Progenitor cell of endocrine pancreas (in vitro differentiated cells): ENCODE data around the gene USP48. TPM values are rescaled to one million over a fixed set of nuclear protein-coding genes. Genes with fewer than 3 reads are reported as not detected.

Experiments used
- DNase-seq: peaks from one replicate; pipeline ENCODE4 v3.0.0; 2021; ENCODE audit warnings: low spot score; ENCODE audit not compliant: unreplicated experiment
- H3K27ac Mint-ChIP-seq: 2 replicates; pipeline ENCODE4 v1.8.0; 2021; ENCODE audit warnings: mild to moderate bottlenecking, moderate library complexity, mixed read lengths
- H3K27me3 Mint-ChIP-seq: 2 replicates; pipeline ENCODE4 v1.8.0; 2021; ENCODE audit warnings: mixed read lengths
- H3K36me3 Mint-ChIP-seq: 2 replicates; pipeline ENCODE4 v1.8.0; 2022; ENCODE audit warnings: mixed read lengths; ENCODE audit not compliant: insufficient read depth
- H3K4me1 Mint-ChIP-seq: 2 replicates; pipeline ENCODE4 v1.8.0; 2021; ENCODE audit warnings: low read depth, mixed read lengths
- H3K4me3 Mint-ChIP-seq: 2 replicates; pipeline ENCODE4 v1.8.0; 2021; ENCODE audit warnings: low read depth, mild to moderate bottlenecking, moderate library complexity, mixed read lengths
- H3K9me3 Mint-ChIP-seq: 2 replicates; pipeline ENCODE4 v1.8.0; 2021; ENCODE audit warnings: low read depth, mixed read lengths
- CTCF ChIP-seq: fragments of 200-600 bp; sonication (generic); IDR thresholded peaks from one replicate; pipeline ENCODE4 v1.5.0; 2021; ENCODE audit warnings: antibody characterized with exemption, mild to moderate bottlenecking; ENCODE audit not compliant: unreplicated experiment
- total RNA-seq: library from RNA; stranded (reverse); gene quantifications from 2 replicates; pipeline ENCODE4 v1.2.1, GENCODE V29; 2021

The USP48 gene
- total RNA-seq, 1 donor from 2014 or later, result 77.3 TPM

- DNase-seq, result no peak
- Mint-ChIP-seq H3K36me3 (peaks cover 4% of the 10 kb centered on the region), H3K4me3 (no peak overlapping the region), H3K9me3 (no peaks in the 10 kb centered on the region), H3K4me1 (no peaks in the 10 kb centered on the region), H3K27me3 (no peaks in the 10 kb centered on the region), H3K27ac (no peak overlapping the region)
- no peak for TF ChIP-seq CTCF
These were observed 40.4 kb downstream of the USP48 start for GRCh38 chr1:21742578-21742977.

- H3K4me1 Mint-ChIP-seq, result no peaks in the 10 kb centered on the region
- no peaks in the 10 kb centered on the region for H3K9me3 Mint-ChIP-seq
- no peak for TF ChIP-seq CTCF
- H3K36me3 Mint-ChIP-seq, result peaks cover 6% of the 10 kb centered on the region
- H3K27me3 Mint-ChIP-seq, result no peaks in the 10 kb centered on the region
- no peak overlapping the region for H3K4me3 Mint-ChIP-seq
- H3K27ac Mint-ChIP-seq, result no peak overlapping the region
- no peak for DNase-seq
These were observed 41.7 kb downstream of the USP48 start for GRCh38 chr1:21741206-21741605.

- no peak for DNase-seq
- no peak for TF ChIP-seq CTCF
- no peaks in the 10 kb centered on the region for H3K9me3 Mint-ChIP-seq
- H3K36me3 Mint-ChIP-seq, result peaks cover 15% of the 10 kb centered on the region
- no peak overlapping the region for H3K4me3 Mint-ChIP-seq
- peak overlapping the region; percentile 49 for H3K27ac Mint-ChIP-seq
- H3K27me3 Mint-ChIP-seq, result no peaks in the 10 kb centered on the region
- H3K4me1 Mint-ChIP-seq, result no peaks in the 10 kb centered on the region
These were observed 46.1 kb downstream of the USP48 start for GRCh38 chr1:21736876-21737275.

- no peak for TF ChIP-seq CTCF
- Mint-ChIP-seq H3K4me1 (no peaks in the 10 kb centered on the region), H3K9me3 (no peaks in the 10 kb centered on the region), H3K36me3 (peaks cover 17% of the 10 kb centered on the region), H3K27me3 (no peaks in the 10 kb centered on the region), H3K4me3 (no peak overlapping the region), H3K27ac (no peak overlapping the region)
- no peak for DNase-seq
These were observed 46.9 kb downstream of the USP48 start for GRCh38 chr1:21736011-21736410.

- no peaks in the 10 kb centered on the region for H3K27me3 Mint-ChIP-seq
- no peak overlapping the region for H3K4me3 Mint-ChIP-seq
These were observed 48.4 kb downstream of the USP48 start for GRCh38 chr1:21734526-21734925.

More at GRCh38 chr1:21734526-21734925, 48.4 kb downstream of the USP48 start:
- Mint-ChIP-seq H3K4me1 (no peaks in the 10 kb centered on the region), H3K36me3 (peaks cover 17% of the 10 kb centered on the region), H3K27ac (no peak overlapping the region), H3K9me3 (no peaks in the 10 kb centered on the region)
- DNase-seq, result no peak
- no peak for TF ChIP-seq CTCF
